AG04450 (cell line): ENCODE measurements around the gene LRPAP1. TPM values are rescaled to one million over a fixed set of nuclear protein-coding genes. Genes with fewer than 3 reads are reported as not detected.

Experiments
- CTCF ChIA-PET: fragments of 300-600, 350-600 bp; formaldehyde crosslinking; extraction: SDS; loops from one replicate; lab custom pipeline; 2022; ENCODE audit warnings: antibody characterized with exemption, inconsistent platforms; lab: Charles Lee
- POLR2A ChIA-PET: fragments of 350-600 bp; formaldehyde crosslinking; extraction: SDS; loops from one replicate; lab custom pipeline; 2021; ENCODE audit warnings: antibody characterized with exemption, inconsistent platforms; lab: Yijun Ruan, JAX
- DNase-seq: peaks from one replicate; pipeline ENCODE4 v3.0.0-alpha.2; 2011; ENCODE audit warnings: low read depth, low spot score
- H3K27ac ChIP-seq: one replicate; pipeline ENCODE4 v1.5.1; 2012; ENCODE audit warnings: low read depth, low read length, control low read depth
- H3K27me3 ChIP-seq: one replicate; pipeline ENCODE4 v1.6.0; 2012; ENCODE audit warnings: low read length; ENCODE audit not compliant: control insufficient read depth, insufficient read depth
- H3K4me3 ChIP-seq: 2 replicates; pipeline ENCODE4 v1.5.1; 2011; ENCODE audit warnings: mild to moderate bottlenecking, low read depth, low read length, control low read depth
- H3K9me3 ChIP-seq: 2 replicates; pipeline ENCODE4 v1.5.1; 2012; ENCODE audit warnings: low read length; ENCODE audit not compliant: control insufficient read depth, insufficient read depth
- CTCF ChIP-seq: IDR thresholded peaks from 2 replicates; pipeline ENCODE4 v1.5.1; 2011; ENCODE audit warnings: low read depth, low read length, control low read depth, inconsistent platforms
- polyA plus RNA-seq: library from polyadenylated mRNA; depleted of rRNA; stranded (reverse); fragments of >200 nt; gene quantifications from 2 replicates; pipeline ENCODE4 v1.2.3, GENCODE V29; 2011

The LRPAP1 gene
- polyA plus RNA-seq, 1 experiment = 150 TPM

GRCh38 chr4:3498901-3499510, 33.2 kb downstream of the LRPAP1 start:
- no peak overlapping the region for H3K27ac ChIP-seq
- TF ChIP-seq CTCF = no peak
- ChIA-PET POLR2A (no interaction called here), CTCF (no interaction called here)
- peaks cover 4% of the 10 kb centered on the region for H3K27me3 ChIP-seq
- H3K9me3 ChIP-seq = no peaks in the 10 kb centered on the region; the same call in 1 of the 2 replicates
- no peak overlapping the region for H3K4me3 ChIP-seq
- no peak for DNase-seq

GRCh38 chr4:3498407-3498806, 33.8 kb downstream of the LRPAP1 start:
- ChIA-PET POLR2A (no interaction called here), CTCF (no interaction called here)
- no peak overlapping the region for H3K27ac ChIP-seq
- no peak overlapping the region for H3K4me3 ChIP-seq
- no peak for DNase-seq
- no peaks in the 10 kb centered on the region; the same call in 1 of the 2 replicates for H3K9me3 ChIP-seq
- peaks cover 4% of the 10 kb centered on the region for H3K27me3 ChIP-seq
- no peak for TF ChIP-seq CTCF

GRCh38 chr4:3497523-3498389, 34.5 kb downstream of the LRPAP1 start:
- POLR2A ChIA-PET = no interaction called here
- Histone ChIP-seq H3K9me3 (no peaks in the 10 kb centered on the region; the same call in 1 of the 2 replicates), H3K4me3 (no peak overlapping the region), H3K27ac (no peak overlapping the region), H3K27me3 (peaks cover 4% of the 10 kb centered on the region)
- CTCF ChIA-PET = no interaction called here
- no peak for DNase-seq
- no peak for TF ChIP-seq CTCF

GRCh38 chr4:3497095-3497494, 35.1 kb downstream of the LRPAP1 start:
- Histone ChIP-seq H3K27ac (no peak overlapping the region), H3K27me3 (peaks cover 4% of the 10 kb centered on the region), H3K9me3 (no peaks in the 10 kb centered on the region; the same call in 1 of the 2 replicates), H3K4me3 (no peak overlapping the region)
- TF ChIP-seq CTCF = no peak
- POLR2A ChIA-PET = no interaction called here
- CTCF ChIA-PET = no interaction called here
- no peak for DNase-seq

- ChIA-PET CTCF (interaction anchor here (1.5 kb wide), 1 partner anchor 16 kb away, joined by 5 read pairs; no protein-coding TSS in a partner anchor), POLR2A (no interaction called here)
- Histone ChIP-seq H3K4me3 (no peak overlapping the region), H3K27ac (no peak overlapping the region), H3K27me3 (peaks cover 8% of the 10 kb centered on the region), H3K9me3 (no peaks in the 10 kb centered on the region; the same call in 1 of the 2 replicates)
- no peak for DNase-seq
- no peak for TF ChIP-seq CTCF
Measured at GRCh38 chr4:3496021-3496420, 36.2 kb downstream of the LRPAP1 start.
